HepG2 (cell line): Measurements from ENCODE around the gene GJD3. TPM values are rescaled to one million over a fixed set of nuclear protein-coding genes. Genes with fewer than 3 reads are reported as not detected.
A peak's percentile ranks its signal among the peaks of the same experiment; 100 is the strongest.

Experiments
- CEBPG ChIP-seq: IDR thresholded peaks from 2 replicates; pipeline ENCODE4 v1.6.1; 2016
- FOXA1 ChIP-seq, 2 experiments: fragments of 450-650 bp in 1 of 2; sonication (generic) in 1 of 2; formaldehyde crosslinking in 1 of 2; IDR thresholded peaks; 2 replicates each; pipeline versions ENCODE4 v1.4.0 to v1.6.1; 2016 to 2020; ENCODE audit warnings: missing genetic modification reagents in 1 of 2
- GATA4 ChIP-seq: sonication (generic); IDR thresholded peaks from 2 replicates; pipeline ENCODE4 v1.6.1; 2016; ENCODE audit warnings: antibody characterized with exemption, low read depth, borderline replicate concordance
- GPN1 ChIP-seq: sonication (generic); formaldehyde crosslinking; IDR thresholded peaks from 2 replicates; pipeline ENCODE4 v1.5.1; 2020; ENCODE audit warnings: missing genetic modification reagents, borderline replicate concordance
- HES4 ChIP-seq: sonication (generic); formaldehyde crosslinking; IDR thresholded peaks from 2 replicates; pipeline ENCODE4 v1.9.0; 2021; ENCODE audit warnings: mild to moderate bottlenecking, missing genetic modification reagents, borderline replicate concordance
- KDM1A ChIP-seq: IDR thresholded peaks from 2 replicates; pipeline ENCODE4 v1.6.1; 2016; ENCODE audit warnings: missing compliant biosample characterization
- KLF6 ChIP-seq: IDR thresholded peaks from 2 replicates; pipeline ENCODE4 v1.8.0; 2016; ENCODE audit warnings: missing biosample characterization, missing genetic modification reagents
- MYC ChIP-seq: sonication (generic); formaldehyde crosslinking; IDR thresholded peaks from 2 replicates; pipeline ENCODE4 v1.9.0; 2021; ENCODE audit warnings: missing genetic modification reagents, borderline replicate concordance
- NONO ChIP-seq, 2 experiments: fragments of 450-650 bp in 1 of 2; sonication (generic) in 1 of 2; formaldehyde crosslinking in 1 of 2; IDR thresholded peaks in 1 of 2; conservative IDR thresholded peaks in 1 of 2; 2 replicates each; pipeline versions ENCODE4 v1.6.1 to v1.8.0; 2017 to 2022; ENCODE audit warnings: mild to moderate bottlenecking in 1 of 2, missing genetic modification reagents in 1 of 2, moderate library complexity in 1 of 2
- RFXANK ChIP-seq: IDR thresholded peaks from 2 replicates; pipeline ENCODE4 v1.6.1; 2016
- SIX4 ChIP-seq: sonication (generic); formaldehyde crosslinking; IDR thresholded peaks from 2 replicates; pipeline ENCODE4 v1.4.0; 2020; ENCODE audit warnings: missing genetic modification reagents
- SP5 ChIP-seq: IDR thresholded peaks from 2 replicates; pipeline ENCODE4 v1.6.1; 2016; ENCODE audit warnings: low read depth, borderline replicate concordance
- ZNF468 ChIP-seq: sonication (generic); formaldehyde crosslinking; IDR thresholded peaks from 2 replicates; pipeline ENCODE4 v1.8.0; 2022; ENCODE audit warnings: mild to moderate bottlenecking, moderate library complexity, missing genetic modification reagents
- ZNF713 ChIP-seq: sonication (generic); formaldehyde crosslinking; IDR thresholded peaks from 2 replicates; pipeline ENCODE4 v1.4.0; 2020; ENCODE audit warnings: mild to moderate bottlenecking, missing genetic modification reagents
- ZNF850 ChIP-seq: sonication (generic); formaldehyde crosslinking; conservative IDR thresholded peaks from 2 replicates; pipeline ENCODE4 v1.9.0; 2021; ENCODE audit warnings: mild to moderate bottlenecking, missing genetic modification reagents
- ZSCAN25 ChIP-seq: sonication (generic); formaldehyde crosslinking; IDR thresholded peaks from 2 replicates; pipeline ENCODE4 v1.8.0; 2022; ENCODE audit warnings: mild to moderate bottlenecking, missing genetic modification reagents
- ZSCAN31 ChIP-seq: sonication (generic); formaldehyde crosslinking; IDR thresholded peaks from 2 replicates; pipeline ENCODE4 v1.5.0; 2020; ENCODE audit warnings: low read depth, mild to moderate bottlenecking, missing genetic modification reagents
- polyA plus RNA-seq, 8 experiments: library from polyadenylated mRNA; depleted of rRNA in 3 of 8; stranded (reverse) in 7 of 8; unstranded in 1 of 8; fragments of >200 nt; fragmentation: Illumina TruSeq in 4 of 8; extraction: Trizol in 4 of 8; gene quantifications; 2 replicates each; pipeline versions ENCODE4 v1.2.1 to v1.2.3, GENCODE V29; 2011 to 2016; ENCODE audit warnings: low read depth in 4 of 8, missing spikeins in 1 of 8, mixed read lengths in 1 of 8; ENCODE audit not compliant: insufficient read depth in 1 of 8
- total RNA-seq, 5 experiments: library from RNA; depleted of rRNA; stranded (reverse); fragments of >200 nt; fragmentation: Illumina TruSeq; extraction: Trizol; gene quantifications; 2 replicates each; pipeline ENCODE4 v1.2.3, GENCODE V29; 2016; ENCODE audit warnings: low read depth in 1 of 5
- TF ChIP-seq, protein P1 (sequence below): sonication (generic); formaldehyde crosslinking; IDR thresholded peaks from 2 replicates; pipeline ENCODE4 v1.5.1; 2020; ENCODE audit warnings: missing genetic modification reagents, mild to moderate bottlenecking, borderline replicate concordance
- TF ChIP-seq, protein P2 (sequence below): IDR thresholded peaks from 2 replicates; pipeline ENCODE4 v1.6.1; 2016
- TF ChIP-seq, protein P3 (sequence below): sonication (generic); formaldehyde crosslinking; IDR thresholded peaks from 2 replicates; pipeline ENCODE4 v1.8.1; 2023; ENCODE audit warnings: mild to moderate bottlenecking, moderate library complexity, missing genetic modification reagents
- TF ChIP-seq, protein P4 (sequence below): sonication (generic); formaldehyde crosslinking; IDR thresholded peaks from 2 replicates; pipeline ENCODE4 v1.5.0; 2020; ENCODE audit warnings: mild to moderate bottlenecking, missing genetic modification reagents
- TF ChIP-seq, protein P5 (sequence below): IDR thresholded peaks from 2 replicates; pipeline ENCODE4 v1.6.1; 2016; ENCODE audit warnings: missing compliant biosample characterization, missing genetic modification reagents, borderline replicate concordance

GJD3 gene
- total and polyA plus RNA-seq, 2 of the 13 experiments (the other 11 are each of a cell fraction or from before 2014, with no cell fraction given), result not detected

DNA sequence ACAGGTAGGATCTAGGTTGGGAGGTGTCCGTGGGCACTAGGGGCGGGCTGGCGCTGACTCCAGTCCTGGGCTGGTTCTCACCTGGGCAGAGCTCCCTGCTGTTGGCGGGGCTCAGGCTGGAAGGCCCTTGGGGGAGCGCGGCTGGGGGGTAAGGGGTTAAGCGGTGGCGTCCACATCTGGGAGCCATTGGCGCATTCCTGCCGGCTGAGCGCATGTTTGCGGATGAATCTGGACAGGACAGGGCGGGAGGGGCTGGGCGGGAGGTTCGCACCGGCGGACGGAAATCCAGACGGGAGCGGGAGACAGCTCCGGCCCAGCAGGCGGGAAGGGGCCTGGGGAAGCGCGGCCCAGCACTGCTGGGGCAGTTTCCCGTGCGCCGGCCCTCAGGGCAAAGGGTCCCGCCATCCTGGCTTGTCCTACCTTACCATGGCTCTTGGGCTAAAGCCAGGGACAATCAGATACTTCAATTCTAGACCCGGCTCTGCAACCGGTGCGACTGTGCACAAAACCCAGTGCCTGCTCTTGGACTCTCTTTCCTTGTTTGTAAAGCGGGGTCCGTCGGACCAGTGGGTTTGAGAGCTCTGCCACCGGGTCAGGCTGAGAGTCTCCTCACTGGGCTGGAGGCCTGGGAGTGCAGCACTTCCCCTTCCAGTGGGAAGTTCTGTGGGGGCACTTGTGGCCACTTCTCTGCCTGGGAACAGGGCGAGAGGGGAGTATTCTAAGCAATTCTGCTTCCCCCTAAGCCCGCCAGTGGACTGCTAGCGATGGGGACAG is 47.8 kb downstream of the GJD3 start (continued):
- peak; percentile 54; the same call in 1 of the 2 replicates for TF ChIP-seq HES4 (CRISPR knock-in tag)
- TF ChIP-seq KDM1A (CRISPR knock-in tag), result no peak
- TF ChIP-seq ZNF850, result no peak
- TF ChIP-seq, protein P1, sequence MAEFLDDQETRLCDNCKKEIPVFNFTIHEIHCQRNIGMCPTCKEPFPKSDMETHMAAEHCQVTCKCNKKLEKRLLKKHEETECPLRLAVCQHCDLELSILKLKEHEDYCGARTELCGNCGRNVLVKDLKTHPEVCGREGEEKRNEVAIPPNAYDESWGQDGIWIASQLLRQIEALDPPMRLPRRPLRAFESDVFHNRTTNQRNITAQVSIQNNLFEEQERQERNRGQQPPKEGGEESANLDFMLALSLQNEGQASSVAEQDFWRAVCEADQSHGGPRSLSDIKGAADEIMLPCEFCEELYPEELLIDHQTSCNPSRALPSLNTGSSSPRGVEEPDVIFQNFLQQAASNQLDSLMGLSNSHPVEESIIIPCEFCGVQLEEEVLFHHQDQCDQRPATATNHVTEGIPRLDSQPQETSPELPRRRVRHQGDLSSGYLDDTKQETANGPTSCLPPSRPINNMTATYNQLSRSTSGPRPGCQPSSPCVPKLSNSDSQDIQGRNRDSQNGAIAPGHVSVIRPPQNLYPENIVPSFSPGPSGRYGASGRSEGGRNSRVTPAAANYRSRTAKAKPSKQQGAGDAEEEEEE (CRISPR knock-in tag), result no peak
- TF ChIP-seq SIX4 (CRISPR knock-in tag), result no peak
- TF ChIP-seq, protein P2, sequence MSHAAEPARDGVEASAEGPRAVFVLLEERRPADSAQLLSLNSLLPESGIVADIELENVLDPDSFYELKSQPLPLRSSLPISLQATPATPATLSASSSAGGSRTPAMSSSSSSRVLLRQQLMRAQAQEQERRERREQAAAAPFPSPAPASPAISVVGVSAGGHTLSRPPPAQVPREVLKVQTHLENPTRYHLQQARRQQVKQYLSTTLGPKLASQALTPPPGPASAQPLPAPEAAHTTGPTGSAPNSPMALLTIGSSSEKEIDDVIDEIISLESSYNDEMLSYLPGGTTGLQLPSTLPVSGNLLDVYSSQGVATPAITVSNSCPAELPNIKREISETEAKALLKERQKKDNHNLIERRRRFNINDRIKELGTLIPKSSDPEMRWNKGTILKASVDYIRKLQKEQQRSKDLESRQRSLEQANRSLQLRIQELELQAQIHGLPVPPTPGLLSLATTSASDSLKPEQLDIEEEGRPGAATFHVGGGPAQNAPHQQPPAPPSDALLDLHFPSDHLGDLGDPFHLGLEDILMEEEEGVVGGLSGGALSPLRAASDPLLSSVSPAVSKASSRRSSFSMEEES (CRISPR knock-in tag), result no peak; the same call in 1 of the 2 replicates
- no peak for TF ChIP-seq GPN1 (CRISPR knock-in tag)
- no peak for TF ChIP-seq FOXA1 (IDR thresholded peaks at IDR 0.05)
- TF ChIP-seq FOXA1 (CRISPR knock-in tag; IDR thresholded peaks at IDR 0.05), result peak; percentile 76; the same call in 1 of the 2 replicates
- no peak for TF ChIP-seq ZSCAN31
- TF ChIP-seq, protein P3, sequence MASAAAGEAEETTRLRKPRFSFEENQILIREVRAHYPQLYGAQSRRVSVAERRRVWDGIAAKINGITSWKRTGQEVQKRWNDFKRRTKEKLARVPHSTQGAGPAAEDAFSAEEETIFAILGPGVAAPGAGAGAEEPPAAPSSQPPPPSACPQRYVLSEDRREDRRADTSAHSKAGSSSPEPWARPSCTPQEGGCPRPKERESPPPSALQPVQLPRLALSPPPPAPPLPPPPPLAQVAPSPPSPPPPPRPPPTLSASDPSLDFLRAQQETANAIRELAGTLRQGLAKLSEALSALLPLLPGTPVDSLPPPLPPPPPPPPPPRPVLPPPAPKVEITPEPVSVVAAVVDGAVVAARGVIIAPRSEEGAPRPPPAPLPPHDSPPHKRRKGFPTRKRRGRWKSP (CRISPR knock-in tag), result peak; percentile 82
- no peak for TF ChIP-seq ZNF468 (CRISPR knock-in tag)
- TF ChIP-seq CEBPG (CRISPR knock-in tag), result no peak
- peak; percentile 55; the same call in 1 of the 2 replicates for TF ChIP-seq KLF6 (CRISPR knock-in tag)
- no peak for TF ChIP-seq GATA4
- no peak for TF ChIP-seq ZNF713 (CRISPR knock-in tag)
- no peak for TF ChIP-seq ZSCAN25 (CRISPR knock-in tag)
- TF ChIP-seq NONO (IDR thresholded peaks at IDR 0.05), result no peak
- TF ChIP-seq NONO (CRISPR knock-in tag; conservative IDR thresholded peaks at IDR 0.05), result 0 out of 2 replicates have a peak, but pooled peaks have one; percentile 49
- TF ChIP-seq, protein P4, sequence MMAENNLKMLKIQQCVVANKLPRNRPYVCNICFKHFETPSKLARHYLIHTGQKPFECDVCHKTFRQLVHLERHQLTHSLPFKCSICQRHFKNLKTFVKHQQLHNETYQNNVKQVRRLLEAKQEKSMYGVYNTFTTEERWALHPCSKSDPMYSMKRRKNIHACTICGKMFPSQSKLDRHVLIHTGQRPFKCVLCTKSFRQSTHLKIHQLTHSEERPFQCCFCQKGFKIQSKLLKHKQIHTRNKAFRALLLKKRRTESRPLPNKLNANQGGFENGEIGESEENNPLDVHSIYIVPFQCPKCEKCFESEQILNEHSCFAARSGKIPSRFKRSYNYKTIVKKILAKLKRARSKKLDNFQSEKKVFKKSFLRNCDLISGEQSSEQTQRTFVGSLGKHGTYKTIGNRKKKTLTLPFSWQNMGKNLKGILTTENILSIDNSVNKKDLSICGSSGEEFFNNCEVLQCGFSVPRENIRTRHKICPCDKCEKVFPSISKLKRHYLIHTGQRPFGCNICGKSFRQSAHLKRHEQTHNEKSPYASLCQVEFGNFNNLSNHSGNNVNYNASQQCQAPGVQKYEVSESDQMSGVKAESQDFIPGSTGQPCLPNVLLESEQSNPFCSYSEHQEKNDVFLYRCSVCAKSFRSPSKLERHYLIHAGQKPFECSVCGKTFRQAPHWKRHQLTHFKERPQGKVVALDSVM (CRISPR knock-in tag), result peak; percentile 43; the same call in 1 of the 2 replicates
- peak; percentile 35 for TF ChIP-seq SP5
- TF ChIP-seq RFXANK, result 0 out of 2 replicates have a peak, but pooled peaks have one; percentile 36
- TF ChIP-seq MYC (CRISPR knock-in tag), result peak; percentile 59; the same call in 1 of the 2 replicates
- TF ChIP-seq, protein P5, sequence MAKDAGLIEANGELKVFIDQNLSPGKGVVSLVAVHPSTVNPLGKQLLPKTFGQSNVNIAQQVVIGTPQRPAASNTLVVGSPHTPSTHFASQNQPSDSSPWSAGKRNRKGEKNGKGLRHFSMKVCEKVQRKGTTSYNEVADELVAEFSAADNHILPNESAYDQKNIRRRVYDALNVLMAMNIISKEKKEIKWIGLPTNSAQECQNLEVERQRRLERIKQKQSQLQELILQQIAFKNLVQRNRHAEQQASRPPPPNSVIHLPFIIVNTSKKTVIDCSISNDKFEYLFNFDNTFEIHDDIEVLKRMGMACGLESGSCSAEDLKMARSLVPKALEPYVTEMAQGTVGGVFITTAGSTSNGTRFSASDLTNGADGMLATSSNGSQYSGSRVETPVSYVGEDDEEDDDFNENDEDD (CRISPR knock-in tag), result peak; percentile 91; the same call in 1 of the 2 replicates
